ENCODE data around the gene INPP5A. TPM values are rescaled to one million over a fixed set of nuclear protein-coding genes. Genes with fewer than 3 reads are reported as not detected.

The INPP5A gene
- total and polyA plus RNA-seq, 2 donors (not counting 1 experiment from before 2014, with no cell fraction given): 9.3 to 87.8 TPM

DNA sequence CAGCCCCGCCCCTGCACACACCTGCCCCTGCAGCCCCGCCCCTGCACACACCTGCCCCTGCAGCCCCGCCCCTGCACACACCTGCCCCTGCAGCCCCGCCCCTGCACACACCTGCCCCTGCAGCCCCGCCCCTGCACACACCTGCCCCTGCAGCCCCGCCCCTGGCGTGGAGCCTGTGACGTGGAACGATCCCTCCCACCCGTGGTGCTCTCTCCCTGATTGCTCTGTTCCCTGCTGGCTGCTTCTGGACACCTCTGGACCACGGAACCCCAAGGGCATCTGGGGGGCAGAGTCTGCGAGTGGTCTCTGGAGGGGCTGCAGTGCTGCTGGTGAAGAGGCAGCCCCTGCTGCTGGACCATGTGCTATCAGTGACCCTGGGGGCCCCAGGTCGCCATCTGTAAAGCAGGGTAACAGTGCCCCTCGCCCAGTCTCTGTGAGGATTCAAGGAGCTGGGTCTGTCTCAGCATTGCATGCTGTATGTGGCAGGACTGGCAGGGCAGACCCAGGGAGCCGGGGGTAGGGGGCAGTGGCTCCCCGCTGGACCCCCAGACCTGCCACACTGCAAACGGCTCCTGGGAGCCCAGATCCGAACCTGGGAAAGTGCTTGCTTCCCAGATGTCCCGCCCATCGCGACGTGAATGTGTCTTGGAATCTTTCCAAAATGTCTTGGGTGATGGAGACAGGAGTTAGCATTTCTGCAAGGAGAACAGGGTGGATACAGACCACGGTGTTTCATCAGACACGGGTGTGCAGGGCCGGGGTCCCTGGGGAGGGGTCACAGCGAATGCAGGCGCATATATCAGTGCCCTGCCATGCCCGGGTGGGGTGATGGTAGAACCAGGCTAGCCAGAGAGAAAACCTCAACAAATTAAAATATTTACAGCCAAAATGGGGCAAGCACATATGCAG is 276.2 kb downstream of the INPP5A start:
- H3K27me3 ChIP-seq (replicated peaks in 1 of 4; ENCODE audit: control extremely low read depth in 1 of 4, control insufficient read depth in 3 of 4, insufficient read depth in 4 of 4, low read length in 3 of 4): peaks cover 0 to 3% (median 0%) of the 10 kb centered on the region in 4 experiments
- ChIA-PET POLR2A (no interaction called here), CTCF (no interaction called here)
- no peaks in the 10 kb centered on the region for H3K4me1 ChIP-seq (ENCODE audit: control insufficient read depth in 2 of 2, insufficient read depth in 2 of 2, low read length in 2 of 2)
- 78% methylated on average over 20 of the region's 28 CpGs for WGBS (ENCODE audit: insufficient coverage)
- no peak overlapping the region for H2AFZ ChIP-seq (ENCODE audit: insufficient read depth, low read depth, low read length, poor library complexity, severe bottlenecking)
- Mint-ChIP-seq H3K27ac (no peak overlapping the region), H3K4me3 (no peak overlapping the region), H3K9me3 (ENCODE audit: insufficient read depth) (no peaks in the 10 kb centered on the region), H3K27me3 (peaks cover 16% of the 10 kb centered on the region), H3K4me1 (no peaks in the 10 kb centered on the region)
- no peaks in the 10 kb centered on the region for H3K36me3 ChIP-seq (replicated peaks in 1 of 2; ENCODE audit: control extremely low read depth in 1 of 2, control insufficient read depth in 1 of 2, extremely low read depth in 1 of 2, insufficient read depth in 2 of 2, low read length in 1 of 2)
- no peak overlapping the region for H3K27ac ChIP-seq (ENCODE audit: low read length in 2 of 2)
- H3K9ac ChIP-seq (ENCODE audit: low read length): no peak overlapping the region
- H3K4me3 ChIP-seq (ENCODE audit: control extremely low read depth in 1 of 5, extremely low read depth in 1 of 5, insufficient read depth in 1 of 5, low read depth in 2 of 5, low read length in 4 of 5): no peak overlapping the region
- H4K20me1 ChIP-seq (ENCODE audit: control insufficient read depth, insufficient read depth, low read length, poor library complexity, severe bottlenecking): no peaks in the 10 kb centered on the region
- no peak overlapping the region for H3K4me2 ChIP-seq (replicated peaks; ENCODE audit: low read depth, low read length, poor library complexity, severe bottlenecking)
- no peak for TF ChIP-seq EZH2 (IDR thresholded peaks at IDR 0.05; ENCODE audit: borderline replicate concordance, insufficient read depth, low read depth, low read length, poor library complexity, severe bottlenecking)
- intact Hi-C loops (cut with micrococcal nuclease): no loop called here
- H3K79me2 ChIP-seq (ENCODE audit: control insufficient read depth, insufficient read depth, low read length): no peaks in the 10 kb centered on the region
- ATAC-seq (ENCODE audit: low read depth) (no peak), DNase-seq (no peak)
- peaks cover 0 to 14% (median 0%) of the 10 kb centered on the region in 3 donors for H3K9me3 ChIP-seq (ENCODE audit: control extremely low read depth in 1 of 3, control insufficient read depth in 2 of 3, insufficient read depth in 1 of 3, low read length in 2 of 3)

DNA sequence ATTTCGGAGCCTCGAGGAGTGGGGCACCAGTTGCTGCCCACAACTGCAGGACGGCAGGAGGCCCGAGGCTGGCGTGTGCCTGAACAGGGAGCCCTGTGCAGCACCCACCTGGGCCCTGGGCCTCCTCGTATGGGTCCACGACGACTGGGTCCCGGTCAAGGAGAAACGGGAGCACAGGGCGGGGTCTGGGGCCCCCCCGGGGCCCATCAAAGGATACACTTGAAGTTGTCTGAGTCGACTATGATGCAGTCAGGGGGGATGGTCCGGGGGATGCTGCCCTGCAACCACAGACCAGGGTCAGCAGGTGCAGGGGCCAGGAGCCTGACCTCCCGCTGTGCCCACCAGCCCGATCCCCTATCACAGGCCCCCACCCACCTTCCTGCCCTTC is 276.9 kb downstream of the INPP5A start:
- no peak for ATAC-seq (ENCODE audit: low read depth)
- WGBS (ENCODE audit: insufficient coverage): 81% methylated on average over 12 of the region's 16 CpGs
- no peak overlapping the region for H3K4me3 Mint-ChIP-seq

More for the DNA sequence above, 276.9 kb downstream of the INPP5A start:
- H2AFZ ChIP-seq (ENCODE audit: insufficient read depth, low read depth, low read length, poor library complexity, severe bottlenecking): no peak overlapping the region
- H4K20me1 ChIP-seq (ENCODE audit: control insufficient read depth, insufficient read depth, low read length, poor library complexity, severe bottlenecking): no peaks in the 10 kb centered on the region
- Mint-ChIP-seq H3K9me3 (ENCODE audit: insufficient read depth) (no peaks in the 10 kb centered on the region), H3K27me3 (peaks cover 16% of the 10 kb centered on the region), H3K4me1 (no peaks in the 10 kb centered on the region), H3K27ac (no peak overlapping the region)
- no peak overlapping the region for H3K9ac ChIP-seq (ENCODE audit: low read length)
- H3K79me2 ChIP-seq (ENCODE audit: control insufficient read depth, insufficient read depth, low read length): no peaks in the 10 kb centered on the region
- TF ChIP-seq, protein P1, sequence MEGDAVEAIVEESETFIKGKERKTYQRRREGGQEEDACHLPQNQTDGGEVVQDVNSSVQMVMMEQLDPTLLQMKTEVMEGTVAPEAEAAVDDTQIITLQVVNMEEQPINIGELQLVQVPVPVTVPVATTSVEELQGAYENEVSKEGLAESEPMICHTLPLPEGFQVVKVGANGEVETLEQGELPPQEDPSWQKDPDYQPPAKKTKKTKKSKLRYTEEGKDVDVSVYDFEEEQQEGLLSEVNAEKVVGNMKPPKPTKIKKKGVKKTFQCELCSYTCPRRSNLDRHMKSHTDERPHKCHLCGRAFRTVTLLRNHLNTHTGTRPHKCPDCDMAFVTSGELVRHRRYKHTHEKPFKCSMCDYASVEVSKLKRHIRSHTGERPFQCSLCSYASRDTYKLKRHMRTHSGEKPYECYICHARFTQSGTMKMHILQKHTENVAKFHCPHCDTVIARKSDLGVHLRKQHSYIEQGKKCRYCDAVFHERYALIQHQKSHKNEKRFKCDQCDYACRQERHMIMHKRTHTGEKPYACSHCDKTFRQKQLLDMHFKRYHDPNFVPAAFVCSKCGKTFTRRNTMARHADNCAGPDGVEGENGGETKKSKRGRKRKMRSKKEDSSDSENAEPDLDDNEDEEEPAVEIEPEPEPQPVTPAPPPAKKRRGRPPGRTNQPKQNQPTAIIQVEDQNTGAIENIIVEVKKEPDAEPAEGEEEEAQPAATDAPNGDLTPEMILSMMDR (IDR thresholded peaks at IDR 0.05): no peak
- TF ChIP-seq EZH2 (IDR thresholded peaks at IDR 0.05; ENCODE audit: borderline replicate concordance, insufficient read depth, low read depth, low read length, poor library complexity, severe bottlenecking): no peak
- no peak overlapping the region for H3K4me3 ChIP-seq (ENCODE audit: control extremely low read depth in 1 of 5, extremely low read depth in 1 of 5, insufficient read depth in 1 of 5, low read depth in 2 of 5, low read length in 4 of 5)
- no peak overlapping the region for H3K4me2 ChIP-seq (replicated peaks; ENCODE audit: low read depth, low read length, poor library complexity, severe bottlenecking)
- CTCF ChIA-PET: no interaction called here
- intact Hi-C loops (cut with micrococcal nuclease): no loop called here
- no peak for DNase-seq
- POLR2A ChIA-PET: no interaction called here
- H3K36me3 ChIP-seq (replicated peaks in 1 of 2; ENCODE audit: control extremely low read depth in 1 of 2, control insufficient read depth in 1 of 2, extremely low read depth in 1 of 2, insufficient read depth in 2 of 2, low read length in 1 of 2): no peaks in the 10 kb centered on the region
- no peak overlapping the region for H3K27ac ChIP-seq (ENCODE audit: low read length in 2 of 2)
- peaks cover 0 to 14% (median 0%) of the 10 kb centered on the region in 3 donors for H3K9me3 ChIP-seq (ENCODE audit: control extremely low read depth in 1 of 3, control insufficient read depth in 2 of 3, insufficient read depth in 1 of 3, low read length in 2 of 3)
- H3K27me3 ChIP-seq (replicated peaks in 1 of 4; ENCODE audit: control extremely low read depth in 1 of 4, control insufficient read depth in 3 of 4, insufficient read depth in 4 of 4, low read length in 3 of 4): peaks cover 0 to 3% (median 0%) of the 10 kb centered on the region in 4 experiments
- H3K4me1 ChIP-seq (ENCODE audit: control insufficient read depth in 2 of 2, insufficient read depth in 2 of 2, low read length in 2 of 2): no peaks in the 10 kb centered on the region
